ENCODE measurements around the gene CHIT1.
A peak's percentile ranks its signal among the peaks of the same experiment; 100 is the strongest.

The CHIT1 gene

DNA sequence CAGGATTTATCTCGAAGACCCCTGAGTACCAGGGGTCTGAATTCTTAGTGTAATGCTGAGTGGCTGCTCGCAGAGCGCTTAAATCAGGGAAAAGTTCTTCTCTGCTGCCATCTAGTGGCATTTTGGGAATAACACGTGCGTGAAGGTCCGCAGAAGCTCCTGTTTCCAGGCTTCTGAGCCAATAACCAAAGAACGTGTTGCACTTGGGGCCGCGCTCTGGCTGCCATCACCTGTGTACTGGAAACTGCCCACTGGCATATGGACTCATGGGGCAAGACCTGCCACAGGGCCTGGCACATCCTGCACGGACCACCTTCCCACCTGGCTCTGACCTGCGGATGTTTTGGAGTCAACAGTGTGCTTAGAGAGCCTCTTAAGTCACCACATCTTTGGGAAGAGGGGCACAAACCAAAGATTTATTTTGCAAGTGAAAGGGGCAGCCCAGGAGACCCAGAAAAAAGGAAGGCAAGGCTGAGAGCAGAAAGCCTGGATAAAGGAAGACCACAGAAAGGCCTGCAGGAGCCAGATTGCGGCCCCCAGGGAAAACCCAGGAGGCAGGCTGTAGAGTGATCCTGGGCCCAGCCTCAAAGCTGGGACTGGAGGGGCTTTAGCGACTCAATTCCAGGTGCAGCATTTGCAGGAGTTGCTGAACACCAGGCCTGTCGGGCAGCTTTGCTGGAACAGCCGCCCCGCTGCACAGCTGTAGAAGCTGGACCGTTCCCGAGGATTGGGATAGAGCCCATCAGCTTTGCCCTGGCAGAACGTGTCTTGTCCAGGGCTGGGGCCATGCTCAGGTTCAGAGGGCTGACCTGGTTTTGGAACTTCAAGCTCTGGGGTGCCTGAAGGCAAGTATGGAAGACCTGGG, 13.0 kb downstream of the CHIT1 start:
- peak; percentile 17 for DNase-seq (ENCODE audit: low read depth, low spot score)

DNA sequence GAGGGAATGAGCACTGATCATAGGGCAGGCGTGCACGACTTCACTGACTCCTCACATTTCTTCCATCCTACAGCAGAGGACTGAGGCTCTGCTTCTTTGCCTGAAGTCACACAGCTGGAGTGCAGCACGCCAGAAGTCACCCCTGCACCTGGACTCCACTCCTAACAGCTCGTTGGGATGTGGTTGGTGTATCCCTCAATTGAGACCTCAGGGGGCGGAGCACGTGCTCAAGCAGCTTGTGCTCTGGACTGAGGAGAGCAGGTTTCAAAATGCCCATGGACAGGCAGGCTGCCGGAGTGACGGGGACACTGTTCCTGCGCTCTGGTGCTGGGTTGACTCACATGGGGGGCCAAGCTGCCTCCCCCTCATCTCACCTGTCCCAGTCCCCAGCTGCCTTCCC, 13.9 kb downstream of the CHIT1 start:
- no peak for DNase-seq (ENCODE audit: low read depth, low spot score)

DNA sequence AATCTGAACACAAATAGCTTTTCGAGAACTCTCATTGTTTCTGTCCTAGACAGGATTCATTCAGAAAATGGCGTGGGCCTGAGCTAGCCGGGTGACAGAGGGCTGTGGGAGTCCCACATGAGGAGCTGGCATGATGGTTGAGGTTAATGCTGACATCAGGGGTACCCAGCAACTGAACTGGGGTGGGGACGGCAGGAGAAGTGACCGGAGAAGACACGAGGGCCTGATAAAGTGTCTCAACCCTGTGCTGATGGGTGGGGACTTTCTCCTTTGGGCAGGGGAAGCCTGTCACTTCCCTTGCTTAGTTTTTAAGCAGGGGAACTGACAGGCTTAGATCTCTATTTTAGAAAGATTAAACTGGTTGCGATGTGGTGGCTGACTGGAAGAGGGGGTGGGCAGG, 14.6 kb downstream of the CHIT1 start:
- DNase-seq (ENCODE audit: low read depth, low spot score) = no peak

DNA sequence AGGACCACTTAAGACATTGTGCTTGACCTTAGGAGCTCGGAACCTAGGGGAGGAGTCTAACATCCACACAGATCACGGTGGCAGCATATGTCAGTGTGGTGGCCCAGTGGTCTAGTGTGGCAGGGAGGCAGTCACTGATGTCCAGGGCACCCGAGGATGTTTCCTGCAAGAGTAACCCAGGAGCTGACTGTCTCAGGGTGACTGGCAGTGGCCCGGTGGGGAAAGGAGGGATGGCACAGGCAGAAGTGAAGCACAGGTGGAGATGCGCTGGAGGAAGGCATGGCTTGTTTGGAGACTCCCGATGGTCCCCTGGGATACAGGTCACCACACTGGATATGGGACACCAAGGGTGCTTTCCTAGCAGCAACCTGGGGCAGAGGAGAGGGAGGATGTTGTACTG, 16.3 kb downstream of the CHIT1 start:
- no peak for DNase-seq (ENCODE audit: low read depth, low spot score)

DNA sequence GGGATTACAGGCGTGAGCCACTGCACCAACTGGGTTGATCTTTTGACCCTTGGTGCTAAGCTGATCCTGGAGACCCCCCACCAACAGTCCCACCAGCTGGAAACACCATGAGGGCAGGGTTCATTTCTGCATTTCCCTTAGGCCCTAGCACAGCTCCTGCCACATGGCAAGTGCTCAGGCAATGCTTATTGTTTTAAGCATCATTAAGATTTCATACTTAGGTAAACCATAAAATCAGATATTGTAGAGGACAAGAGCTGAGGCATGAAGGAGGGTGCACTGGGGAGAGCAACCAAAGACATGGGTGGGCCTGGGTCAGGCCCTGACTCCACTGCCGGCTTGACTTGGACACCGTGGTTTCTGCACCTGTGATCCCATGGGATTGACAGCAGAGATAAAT, 17.7 kb downstream of the CHIT1 start:
- DNase-seq (ENCODE audit: low read depth, low spot score) = no peak

DNA sequence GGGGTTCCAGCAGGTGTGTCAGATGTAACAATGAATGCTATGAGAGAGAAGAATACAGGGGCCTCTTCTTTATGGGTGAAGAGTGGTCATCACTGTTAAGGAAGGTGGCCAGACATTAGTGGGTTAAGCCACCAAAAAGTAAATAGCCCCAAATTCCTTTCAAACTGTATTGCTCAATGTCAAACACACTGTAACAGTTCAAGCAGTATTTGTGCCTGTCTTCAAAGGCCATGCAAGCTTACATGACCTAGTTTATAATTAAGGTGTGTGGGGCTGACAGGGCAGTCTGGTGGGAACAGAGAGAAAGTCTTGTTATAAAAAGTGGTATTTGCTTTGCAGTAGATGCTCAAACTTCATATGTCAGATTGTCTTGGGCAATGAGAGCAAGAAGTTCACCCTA, 18.5 kb downstream of the CHIT1 start:
- DNase-seq (ENCODE audit: low read depth, low spot score) = no peak

DNA sequence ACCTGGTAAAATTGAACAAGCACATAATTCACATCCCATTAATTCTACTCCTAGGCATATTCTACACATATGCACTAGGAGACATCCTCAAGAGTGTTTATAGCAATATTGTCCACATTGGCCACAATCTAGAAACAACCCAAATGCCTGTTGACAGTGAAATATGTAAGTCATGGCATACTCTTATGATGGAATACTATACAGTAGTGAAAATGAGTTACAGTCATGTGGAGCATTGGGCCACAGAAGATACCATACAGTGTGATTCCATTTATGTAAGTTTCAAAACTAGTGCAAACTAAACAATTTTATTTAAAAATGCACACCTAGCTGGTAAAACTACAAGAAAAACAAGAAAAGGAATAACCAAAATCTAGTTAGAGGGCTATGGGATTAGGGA, 19.1 kb downstream of the CHIT1 start:
- DNase-seq (ENCODE audit: low read depth, low spot score) = no peak

DNA sequence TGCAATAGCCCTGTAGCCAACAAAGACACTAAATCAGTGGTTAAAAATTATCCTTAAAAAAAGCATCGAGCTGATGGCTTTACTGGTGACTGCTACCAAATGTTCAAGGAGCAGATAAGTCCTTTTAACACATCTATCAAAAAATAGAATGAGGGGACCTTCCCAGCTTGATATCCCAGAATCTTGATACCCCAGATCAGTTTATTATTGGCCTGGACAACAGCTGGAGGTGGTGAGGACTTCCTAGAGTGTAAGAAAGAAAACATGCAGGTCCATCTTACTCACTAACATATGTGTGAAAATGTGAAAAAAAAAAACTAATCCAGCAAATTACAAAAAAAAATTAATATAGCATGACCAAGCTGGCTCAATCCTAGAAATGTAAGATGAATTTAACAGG, 21.3 kb downstream of the CHIT1 start:
- no peak for DNase-seq (ENCODE audit: low read depth, low spot score)

DNA sequence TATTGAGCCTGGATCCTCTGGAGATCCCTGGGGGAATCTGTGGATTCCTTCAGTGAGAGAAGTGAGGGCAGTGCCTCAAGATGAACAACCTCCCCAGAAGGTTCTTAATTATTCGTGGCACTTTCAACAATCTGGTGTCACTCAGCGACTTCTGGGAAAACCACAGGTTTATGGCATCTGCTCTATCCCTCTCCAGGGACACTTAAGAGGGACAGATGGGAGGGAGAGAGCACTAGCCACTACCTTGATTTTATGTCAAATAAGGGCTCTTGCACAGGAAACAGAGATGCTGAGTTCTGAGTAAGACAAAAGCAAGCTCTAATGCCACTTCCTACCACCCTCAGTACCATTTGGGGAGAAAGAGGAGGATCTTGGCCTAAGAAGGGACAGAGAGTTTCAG, 21.7 kb downstream of the CHIT1 start:
- no peak for DNase-seq (ENCODE audit: low read depth, low spot score)

DNA sequence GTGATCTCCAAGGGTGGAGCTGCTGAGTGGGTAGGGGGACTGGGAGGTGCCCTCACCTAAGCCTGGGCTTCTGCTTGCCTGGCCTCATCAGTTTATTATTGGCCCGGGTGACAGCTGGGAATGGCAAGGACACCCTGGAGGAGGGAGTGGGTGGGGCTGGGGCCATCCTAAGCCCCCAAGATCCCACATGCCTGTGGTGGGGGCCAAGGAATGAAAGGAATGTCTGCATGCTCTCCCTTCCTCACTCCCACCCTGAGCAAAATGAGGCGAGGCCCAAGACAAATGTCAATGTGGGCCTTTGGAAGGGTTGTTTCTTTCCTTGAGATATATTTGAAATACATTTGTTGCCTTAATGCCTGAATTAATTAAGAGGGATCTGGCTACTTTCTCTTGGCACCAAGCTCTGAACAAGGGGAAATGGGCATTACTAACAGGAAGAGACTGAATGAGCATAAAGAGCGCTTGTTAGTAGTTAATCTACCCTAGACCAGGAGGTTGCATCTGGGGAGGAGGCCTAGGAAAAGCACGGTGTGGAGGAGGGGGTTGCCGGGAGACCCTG, 23.3 kb downstream of the CHIT1 start:
- DNase-seq (ENCODE audit: low read depth, low spot score) = no peak

DNA sequence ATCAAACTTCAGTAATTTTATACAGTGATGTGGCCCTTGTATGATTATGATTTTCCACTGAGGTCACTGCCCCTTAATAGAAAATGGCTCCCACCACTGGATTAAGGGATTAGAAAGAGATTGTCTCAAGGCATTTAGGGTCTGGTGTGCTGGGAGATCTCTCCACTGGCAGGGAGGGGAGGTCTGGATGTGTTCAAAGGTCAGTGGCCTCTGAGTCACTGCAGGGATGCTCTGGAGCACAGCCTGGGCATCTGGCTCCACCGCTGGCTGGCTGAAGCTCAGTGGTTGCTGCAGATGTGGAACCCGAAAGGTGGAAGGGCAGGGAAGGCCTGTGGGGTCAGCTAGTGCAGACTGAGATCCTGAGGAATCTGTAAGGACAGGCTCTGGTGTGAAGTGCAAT, 24.7 kb downstream of the CHIT1 start:
- no peak for DNase-seq (ENCODE audit: low read depth, low spot score)

DNA sequence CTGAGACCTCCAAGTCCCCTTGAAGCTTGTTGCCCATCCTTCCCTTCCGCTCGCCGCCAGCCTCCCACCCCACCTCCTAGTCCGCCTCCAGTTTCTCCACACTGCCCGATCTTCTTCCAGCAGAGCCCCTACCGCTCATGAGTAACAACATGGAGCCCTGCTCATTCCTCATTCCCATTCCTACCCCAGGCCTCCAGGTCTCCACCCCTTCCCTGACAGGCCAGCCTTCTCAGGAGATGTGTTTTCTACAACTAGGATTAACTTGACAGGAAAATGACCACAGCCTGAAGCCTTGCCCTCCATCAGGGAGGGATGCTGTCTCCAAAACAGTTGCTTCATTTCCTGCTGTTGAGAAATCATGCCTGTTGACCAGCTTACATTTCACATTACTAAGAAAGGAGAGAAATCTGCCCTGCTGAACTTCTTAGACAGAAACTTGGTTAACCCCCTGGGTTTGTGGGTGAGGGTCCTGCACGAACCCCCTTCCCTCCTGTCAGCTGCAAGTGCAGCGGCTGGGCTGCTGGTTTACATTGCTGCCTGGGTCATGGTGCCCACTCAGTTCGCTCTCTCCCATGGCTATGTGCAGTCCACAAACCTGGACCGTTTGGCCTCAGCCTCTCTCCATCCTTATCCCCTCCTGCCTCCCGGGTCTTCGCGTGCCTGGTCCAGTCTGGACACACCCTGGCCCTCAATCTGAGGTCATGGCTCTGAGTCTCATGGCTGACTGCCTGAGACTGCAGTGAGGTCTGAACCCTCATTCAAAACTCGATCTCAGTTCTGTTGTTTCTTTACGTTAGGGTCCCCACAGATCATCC, 26.8 kb downstream of the CHIT1 start:
- DNase-seq (ENCODE audit: low read depth, low spot score) = no peak

DNA sequence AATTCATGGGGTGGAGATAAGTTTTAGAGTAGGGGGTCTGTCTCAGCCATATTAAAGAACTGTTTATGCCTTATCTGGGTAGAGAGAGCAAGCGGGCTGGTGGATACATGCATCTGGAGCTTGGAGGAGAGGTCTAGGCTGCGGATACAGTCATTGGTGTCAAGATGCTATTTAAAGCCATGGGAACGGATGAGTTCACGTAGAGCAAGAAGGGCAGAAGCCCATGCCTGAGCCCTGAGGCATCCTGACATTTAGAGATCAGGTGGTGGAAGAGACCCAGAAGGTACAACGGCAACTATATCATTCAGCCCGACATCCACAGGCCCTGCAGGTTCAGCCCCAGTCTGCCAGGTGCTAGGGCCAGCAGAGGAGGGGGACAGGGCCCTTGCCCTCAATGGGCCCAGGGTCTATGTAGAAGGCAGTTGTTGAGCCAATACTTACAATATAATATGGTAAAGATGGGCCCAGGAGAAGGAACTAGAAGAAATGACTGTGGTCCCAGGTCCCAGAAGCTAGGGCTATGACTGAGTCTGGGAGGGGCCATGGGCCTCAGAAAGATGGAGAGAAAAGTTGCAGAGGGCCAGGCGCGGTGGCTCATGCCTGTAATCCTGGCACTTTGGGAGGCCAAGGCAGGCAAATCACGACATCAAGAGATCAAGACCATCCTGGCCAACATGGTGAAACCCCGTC, 27.8 kb downstream of the CHIT1 start:
- no peak for DNase-seq (ENCODE audit: low read depth, low spot score)

DNA sequence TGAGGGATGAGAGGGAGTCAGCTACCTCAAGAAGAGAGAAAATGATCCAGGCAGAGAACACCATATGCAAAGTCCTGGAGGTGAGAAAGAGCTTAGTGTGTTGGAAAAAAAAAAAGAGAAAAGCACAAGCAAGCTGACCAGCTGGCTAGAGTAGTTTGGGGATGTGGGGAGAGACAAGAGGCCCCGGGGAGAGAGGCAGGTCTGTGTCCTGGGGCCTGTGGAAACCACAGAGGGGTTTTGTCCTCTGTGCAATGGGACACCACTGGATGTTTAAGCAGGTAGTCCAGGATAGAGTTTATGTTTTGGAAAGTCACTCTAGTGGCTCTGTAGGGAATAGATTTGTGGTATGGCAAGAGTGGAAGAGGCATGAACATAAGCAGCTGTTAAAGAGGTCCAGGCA, 28.6 kb downstream of the CHIT1 start:
- DNase-seq (ENCODE audit: low read depth, low spot score) = no peak

DNA sequence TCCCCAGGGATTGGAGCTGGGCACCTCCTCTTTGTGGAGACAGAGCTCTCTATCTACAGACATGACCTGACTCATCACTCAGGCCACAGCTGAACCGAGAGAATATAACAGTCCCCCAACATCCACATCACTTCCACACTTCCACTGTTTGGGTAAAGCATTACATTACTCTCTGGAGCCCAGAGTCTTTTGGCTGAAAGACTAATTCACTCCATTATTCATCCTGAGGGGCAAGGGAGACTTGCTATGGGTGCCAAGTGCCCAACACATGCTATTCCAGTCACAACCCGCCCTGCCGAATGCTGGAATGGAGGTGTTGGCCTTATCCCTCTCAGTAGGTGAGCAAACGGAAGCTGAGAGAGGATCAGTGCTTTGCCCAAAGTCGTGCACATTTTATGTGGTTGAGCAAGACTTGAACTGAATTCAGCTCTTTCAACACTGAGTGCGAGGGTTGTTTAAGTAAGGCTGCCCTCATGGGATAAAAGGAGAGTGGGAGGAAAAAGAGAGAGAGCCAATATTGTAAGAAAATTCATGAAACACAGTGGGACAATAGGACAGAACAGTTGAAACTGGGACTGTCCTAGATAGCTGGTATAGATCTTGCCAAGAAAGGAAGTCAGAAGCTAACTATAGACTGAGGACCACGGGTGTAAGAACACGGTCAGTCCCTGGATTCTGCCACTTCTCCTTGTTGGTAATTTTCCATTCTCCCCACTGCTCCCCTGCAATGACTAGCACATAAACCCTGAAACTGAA, 29.5 kb downstream of the CHIT1 start:
- no peak for DNase-seq (ENCODE audit: low read depth, low spot score)

DNA sequence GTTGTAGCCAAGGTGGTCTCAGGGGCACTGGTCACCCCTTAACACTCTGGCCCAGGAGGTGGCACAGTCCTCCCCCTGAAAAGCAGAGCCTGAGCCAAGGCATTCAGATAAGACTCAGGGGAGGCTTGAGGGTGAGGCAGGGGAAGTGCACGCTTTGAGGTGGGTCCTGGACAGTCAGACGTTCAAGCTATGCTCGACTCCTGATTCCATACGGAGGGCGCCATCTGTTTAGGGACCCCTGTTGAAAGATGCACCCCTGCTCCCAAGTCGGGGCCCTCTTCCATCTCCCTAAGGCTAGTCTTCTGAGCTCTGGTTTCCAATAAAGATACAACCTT, 30.0 kb downstream of the CHIT1 start:
- no peak for DNase-seq (ENCODE audit: low read depth, low spot score)

DNA sequence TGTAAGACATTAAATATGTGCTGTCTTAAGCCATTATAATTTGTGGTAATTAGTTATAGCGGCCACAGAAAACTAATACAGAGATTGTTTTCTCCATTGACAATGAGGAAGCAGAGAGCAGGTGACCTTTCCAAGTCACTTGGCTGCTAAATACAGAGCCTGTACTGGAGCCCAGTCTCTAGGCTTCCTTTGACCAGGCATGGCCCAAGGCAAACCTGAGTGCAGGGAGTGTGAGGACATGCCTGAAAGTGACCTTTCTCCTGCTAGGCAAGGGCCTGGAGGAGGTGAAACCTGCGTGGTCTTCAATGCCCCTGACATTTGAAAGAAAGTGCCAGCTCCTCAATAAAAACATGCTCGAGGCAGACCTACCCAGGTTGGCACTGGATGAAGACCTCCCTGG, 30.5 kb downstream of the CHIT1 start:
- DNase-seq (ENCODE audit: low read depth, low spot score) = no peak

DNA sequence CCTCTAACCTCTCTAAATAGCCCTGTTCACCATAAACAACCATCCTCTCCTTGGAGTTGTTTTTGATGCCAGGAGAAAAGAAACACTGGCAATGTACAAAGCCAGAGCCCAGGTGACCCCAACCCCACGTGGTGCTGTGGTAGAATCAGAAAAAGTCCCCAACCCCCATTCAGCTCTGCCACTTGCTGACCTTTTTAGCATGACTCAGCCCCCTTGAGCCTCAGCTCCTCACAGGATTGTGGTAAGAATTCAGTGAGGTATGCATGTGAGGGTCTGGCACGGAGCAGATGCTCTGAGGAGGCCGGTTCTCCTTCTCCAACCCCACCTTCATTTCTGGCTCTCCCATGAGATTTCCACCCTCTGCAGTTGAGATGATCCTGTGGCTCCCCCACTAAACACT, 31.8 kb downstream of the CHIT1 start:
- no peak for DNase-seq (ENCODE audit: low read depth, low spot score)

DNA sequence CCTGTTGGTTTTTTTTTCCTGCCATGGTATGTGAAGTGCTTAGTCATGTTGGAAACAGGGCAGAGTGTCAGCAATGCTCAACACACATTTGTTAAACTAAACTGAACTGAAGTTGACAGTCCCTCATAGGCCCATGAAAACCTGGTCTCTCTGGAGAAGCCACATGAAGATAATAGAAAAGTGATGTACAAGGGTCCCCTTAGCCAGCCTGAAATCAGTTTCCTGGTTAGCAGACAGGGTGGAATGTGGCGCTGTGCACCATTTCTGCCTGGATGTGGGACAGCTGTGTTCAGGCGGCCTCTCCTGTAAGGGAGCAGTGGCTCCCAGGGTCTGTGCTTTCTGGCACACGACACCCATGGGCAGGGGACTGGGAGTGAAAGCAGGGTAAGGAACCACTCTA, 33.1 kb downstream of the CHIT1 start:
- DNase-seq (ENCODE audit: low read depth, low spot score) = no peak

DNA sequence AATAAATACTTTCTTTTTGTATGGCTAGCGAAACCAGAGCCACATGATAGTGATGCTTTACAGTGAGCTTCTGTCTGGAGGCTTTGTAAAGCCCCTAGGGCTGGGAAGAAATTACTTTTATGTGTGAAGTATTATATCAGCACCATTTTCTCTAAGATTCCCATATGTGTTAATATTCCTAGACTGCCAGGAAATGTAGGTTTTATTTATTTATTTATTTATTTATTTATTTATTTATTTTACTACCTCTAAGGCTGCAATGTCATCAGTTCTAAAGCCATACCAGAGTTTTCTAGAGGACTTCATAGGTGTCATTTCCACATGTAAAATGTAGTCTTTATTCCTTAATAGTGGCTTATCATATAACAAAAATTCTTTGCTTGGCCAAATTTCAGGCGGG, 38.5 kb downstream of the CHIT1 start:
- no peak for DNase-seq (ENCODE audit: low read depth, low spot score)

DNA sequence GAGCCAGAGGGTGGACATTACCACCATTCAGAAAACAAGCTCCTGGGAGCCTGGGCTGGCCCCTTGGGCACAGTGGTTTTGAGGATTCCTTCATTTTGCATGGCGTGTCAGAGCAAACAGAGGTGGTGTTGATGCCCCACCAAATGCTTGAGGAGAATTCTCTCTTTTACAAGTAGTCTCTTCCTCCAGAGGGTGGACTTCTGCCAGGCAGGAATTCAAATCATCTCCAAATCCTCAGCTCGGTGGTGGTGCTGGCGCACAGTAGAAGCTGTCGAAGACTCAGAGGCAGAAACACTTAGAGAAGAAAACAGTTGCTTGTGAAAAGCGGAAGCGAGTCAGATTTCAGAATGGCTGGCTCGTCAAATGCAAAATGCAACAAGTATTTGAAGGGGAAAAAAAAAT, 39.5 kb downstream of the CHIT1 start:
- no peak for DNase-seq (ENCODE audit: low read depth, low spot score)
